NB4 (cell line): ENCODE results near the gene RGS12.

Experiments used
- POLR2A ChIP-seq: IDR thresholded peaks from 2 replicates; pipeline ENCODE4 v1.6.1; 2011; ENCODE audit warnings: mild to moderate bottlenecking; ENCODE audit not compliant: insufficient read length; ENCODE audit errors: extremely low read depth
- TF ChIP-seq, protein P1 (sequence below): IDR thresholded peaks from 2 replicates; pipeline ENCODE4 v1.6.1; 2011; ENCODE audit warnings: low read depth, low read length
- TF ChIP-seq, protein P2 (sequence below): IDR thresholded peaks from one replicate; pipeline ENCODE4 v1.5.1; 2012; ENCODE audit warnings: low read depth, low read length

DNA sequence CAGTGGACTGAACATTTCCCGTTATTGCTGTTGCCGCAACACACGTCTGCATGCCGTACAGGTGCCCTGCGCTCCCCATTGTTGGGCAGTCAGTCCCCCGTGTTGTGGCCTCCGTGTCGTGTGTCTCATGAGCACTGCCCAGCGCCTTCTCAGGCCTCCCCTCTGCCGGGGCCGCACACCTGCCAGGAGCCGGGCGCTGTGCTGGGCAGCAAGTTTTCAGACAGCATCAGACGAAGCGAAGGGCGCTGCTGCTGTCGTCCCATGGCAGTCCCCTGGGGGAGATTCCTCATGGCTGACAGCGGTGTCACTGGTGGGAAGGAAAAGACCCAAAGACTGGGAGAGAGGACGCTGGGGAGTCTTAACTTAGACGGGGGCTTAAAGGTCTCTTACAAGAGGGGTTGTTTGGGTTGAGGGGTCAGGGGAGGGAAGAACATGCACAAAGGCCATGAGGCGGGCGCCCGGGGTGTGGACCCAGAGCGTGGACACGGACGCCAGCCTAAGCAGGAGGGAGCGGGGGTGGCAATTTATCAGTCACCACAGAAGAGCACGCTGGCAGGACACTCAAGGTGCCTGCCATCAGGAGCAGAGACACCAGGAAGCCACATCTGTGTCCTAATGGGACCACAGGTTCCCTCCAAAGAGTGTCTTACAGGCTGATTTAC is 47.3 kb downstream of the RGS12 start:
- TF ChIP-seq, protein P1, sequence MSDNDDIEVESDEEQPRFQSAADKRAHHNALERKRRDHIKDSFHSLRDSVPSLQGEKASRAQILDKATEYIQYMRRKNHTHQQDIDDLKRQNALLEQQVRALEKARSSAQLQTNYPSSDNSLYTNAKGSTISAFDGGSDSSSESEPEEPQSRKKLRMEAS, result no peak
- TF ChIP-seq, protein P2, sequence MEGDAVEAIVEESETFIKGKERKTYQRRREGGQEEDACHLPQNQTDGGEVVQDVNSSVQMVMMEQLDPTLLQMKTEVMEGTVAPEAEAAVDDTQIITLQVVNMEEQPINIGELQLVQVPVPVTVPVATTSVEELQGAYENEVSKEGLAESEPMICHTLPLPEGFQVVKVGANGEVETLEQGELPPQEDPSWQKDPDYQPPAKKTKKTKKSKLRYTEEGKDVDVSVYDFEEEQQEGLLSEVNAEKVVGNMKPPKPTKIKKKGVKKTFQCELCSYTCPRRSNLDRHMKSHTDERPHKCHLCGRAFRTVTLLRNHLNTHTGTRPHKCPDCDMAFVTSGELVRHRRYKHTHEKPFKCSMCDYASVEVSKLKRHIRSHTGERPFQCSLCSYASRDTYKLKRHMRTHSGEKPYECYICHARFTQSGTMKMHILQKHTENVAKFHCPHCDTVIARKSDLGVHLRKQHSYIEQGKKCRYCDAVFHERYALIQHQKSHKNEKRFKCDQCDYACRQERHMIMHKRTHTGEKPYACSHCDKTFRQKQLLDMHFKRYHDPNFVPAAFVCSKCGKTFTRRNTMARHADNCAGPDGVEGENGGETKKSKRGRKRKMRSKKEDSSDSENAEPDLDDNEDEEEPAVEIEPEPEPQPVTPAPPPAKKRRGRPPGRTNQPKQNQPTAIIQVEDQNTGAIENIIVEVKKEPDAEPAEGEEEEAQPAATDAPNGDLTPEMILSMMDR, result no peak
- TF ChIP-seq POLR2A, result no peak
